ENCODE data around the gene MCM3AP.

DNA sequence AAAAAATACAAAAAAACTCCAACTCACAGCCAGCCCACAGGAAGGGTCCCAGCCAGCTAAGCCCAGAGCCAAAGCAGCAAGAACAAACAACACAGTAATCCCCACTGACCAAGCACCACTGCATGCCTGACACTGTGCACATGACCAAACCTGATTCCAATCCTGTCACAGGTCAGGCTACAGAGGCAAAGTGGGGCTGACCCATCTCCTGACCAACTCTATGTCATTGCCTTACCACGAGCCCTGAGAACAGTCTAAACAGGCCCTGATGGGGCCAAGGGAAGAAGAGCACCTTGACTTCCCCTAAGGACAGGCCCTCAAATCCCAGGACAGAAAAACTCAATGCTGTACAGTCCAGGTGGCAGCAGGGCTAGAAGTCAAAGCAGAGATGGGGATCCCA is 59.3 kb downstream of the MCM3AP start:
- TF ChIP-seq TARDBP (IDR thresholded peaks at IDR 0.05) (no peak), NFRKB (IDR thresholded peaks at IDR 0.05) (no peak), SUZ12 (IDR thresholded peaks at IDR 0.05) (no peak), BHLHE40 (IDR thresholded peaks at IDR 0.05; ENCODE audit: borderline replicate concordance) (no peak), ARNT (IDR thresholded peaks at IDR 0.05) (no peak), HDGF (IDR thresholded peaks at IDR 0.05; ENCODE audit: borderline replicate concordance) (no peak), FOXM1 (IDR thresholded peaks at IDR 0.05; ENCODE audit: borderline replicate concordance) (no peak), SP1 (IDR thresholded peaks at IDR 0.05) (no peak), CTBP1 (IDR thresholded peaks at IDR 0.05; ENCODE audit: borderline replicate concordance) (no peak), ELF4 (IDR thresholded peaks at IDR 0.05) (no peak), L3MBTL2 (conservative IDR thresholded peaks at IDR 0.05) (no peak)
